HepG2 (cell line): ENCODE measurements around the gene TUBA4B.
A peak's percentile ranks its signal among the peaks of the same experiment; 100 is the strongest.

ENCODE experiments used
- CTCF ChIP-seq: sonication (generic); formaldehyde crosslinking; IDR thresholded peaks from 2 replicates; pipeline ENCODE4 v1.5.0; 2020; ENCODE audit warnings: mild to moderate bottlenecking, missing genetic modification reagents, moderate library complexity
- E2F1 ChIP-seq: sonication (generic); formaldehyde crosslinking; IDR thresholded peaks from 2 replicates; pipeline ENCODE4 v1.5.0; 2020; ENCODE audit warnings: missing genetic modification reagents
- POLR2AphosphoS5 ChIP-seq: IDR thresholded peaks from 2 replicates; pipeline ENCODE4 v1.6.1; 2012; ENCODE audit warnings: low read depth, low read length
- REST ChIP-seq, 2 experiments: IDR thresholded peaks; 2 replicates each; pipeline ENCODE4 v1.6.1; 2011 to 2012; ENCODE audit warnings: low read length in 2 of 2, borderline replicate concordance in 1 of 2, low read depth in 1 of 2, mild to moderate bottlenecking in 1 of 2, moderate library complexity in 1 of 2
- YY1 ChIP-seq: IDR thresholded peaks from 2 replicates; pipeline ENCODE4 v1.6.1; 2011; ENCODE audit warnings: low read length, low read depth, moderate library complexity, mild to moderate bottlenecking; ENCODE audit not compliant: insufficient read depth, insufficient replicate concordance
- ZBTB7A ChIP-seq: sonication (generic); formaldehyde crosslinking; IDR thresholded peaks from 2 replicates; pipeline ENCODE4 v1.8.0; 2022; ENCODE audit warnings: mild to moderate bottlenecking, missing genetic modification reagents
- ZFX ChIP-seq: sonication (generic); formaldehyde crosslinking; IDR thresholded peaks from 2 replicates; pipeline ENCODE4 v1.4.0; 2020; ENCODE audit warnings: mild to moderate bottlenecking, low read depth, missing genetic modification reagents, moderate library complexity
- ZNF274 ChIP-seq: sonication (generic); formaldehyde crosslinking; IDR thresholded peaks from 2 replicates; pipeline ENCODE4 v1.5.1; 2020; ENCODE audit warnings: mild to moderate bottlenecking, missing genetic modification reagents

- no peak for TF ChIP-seq POLR2AphosphoS5
- TF ChIP-seq ZFX (CRISPR knock-in tag): no peak
- no peak for TF ChIP-seq ZBTB7A
- no peak for TF ChIP-seq YY1
- no peak for TF ChIP-seq REST (IDR thresholded peaks at IDR 0.05; ENCODE audit: borderline replicate concordance in 1 of 2, low read depth in 1 of 2, low read length in 2 of 2)
- no peak for TF ChIP-seq CTCF (CRISPR knock-in tag)
- TF ChIP-seq E2F1 (CRISPR knock-in tag): no peak
- peak; percentile 1; the same call in 1 of the 2 replicates for TF ChIP-seq ZNF274
Measured at GRCh38 chr2:219278655-219279150, 25.7 kb downstream of the TUBA4B start.
